Choroid plexus epithelial cell (primary cell): ENCODE results near the gene HIBCH.
"Not testable (repeated sequence)": the region's sequence is repeated elsewhere in the genome, so short reads cannot be mapped to it uniquely, and the experiment has no call there.

Source experiments
- DNase-seq: peaks from one replicate; pipeline ENCODE4 v3.0.0-alpha.2; 2010; ENCODE audit warnings: low read depth
- H3K4me3 ChIP-seq: 2 replicates; pipeline ENCODE4 v1.5.1; 2011; ENCODE audit warnings: low read depth, mild to moderate bottlenecking, control low read depth, low read length, moderate library complexity
- CTCF ChIP-seq: conservative IDR thresholded peaks from 2 replicates; pipeline ENCODE4 v1.5.1; 2011; ENCODE audit warnings: low read depth, mild to moderate bottlenecking, control low read depth, inconsistent platforms, low read length, moderate library complexity

HIBCH gene

GRCh38 chr2:190342611-190343010 is 23.0 kb upstream of the HIBCH start:
- peak; percentile 52 for DNase-seq
- no peak for TF ChIP-seq CTCF
- no peak overlapping the region for H3K4me3 ChIP-seq

GRCh38 chr2:190340369-190340768 is 20.7 kb upstream of the HIBCH start:
- no peak for TF ChIP-seq CTCF
- no peak overlapping the region for H3K4me3 ChIP-seq
- DNase-seq, result peak; percentile 19

GRCh38 chr2:190339394-190339793 is 19.8 kb upstream of the HIBCH start:
- no peak for DNase-seq
- TF ChIP-seq CTCF, result no peak

GRCh38 chr2:190338453-190338852 is 18.8 kb upstream of the HIBCH start:
- DNase-seq, result no peak
- TF ChIP-seq CTCF, result no peak
- H3K4me3 ChIP-seq, result no peak overlapping the region

More at GRCh38 chr2:190339394-190339793, 19.8 kb upstream of the HIBCH start:
- no peak overlapping the region for H3K4me3 ChIP-seq

GRCh38 chr2:190336420-190336819 is 16.8 kb upstream of the HIBCH start:
- no peak for TF ChIP-seq CTCF
- H3K4me3 ChIP-seq, result no peak overlapping the region
- no peak for DNase-seq

- DNase-seq, H3K4me3 ChIP-seq: not testable (repeated sequence)
Measured at GRCh38 chr2:190335584-190335983, 16.0 kb upstream of the HIBCH start.

GRCh38 chr2:190335225-190335559 is 15.6 kb upstream of the HIBCH start:
- TF ChIP-seq CTCF, result no peak
- H3K4me3 ChIP-seq, result no peak overlapping the region
- no peak for DNase-seq
